ENCODE measurements around the gene RPL32.
"Not testable (repeated sequence)": the region's sequence is repeated elsewhere in the genome, so short reads cannot be mapped to it uniquely, and the experiment has no call there.

The RPL32 gene

GRCh38 chr3:12841149-12841969, at the start of gene RPL32:
Gene RPL32 (minus strand): TSS chr3:12841565. CDS start chr3:12840237, 1,328 bp downstream.
- peak; percentile 76 for DNase-seq (ENCODE audit: low read depth)

DNA sequence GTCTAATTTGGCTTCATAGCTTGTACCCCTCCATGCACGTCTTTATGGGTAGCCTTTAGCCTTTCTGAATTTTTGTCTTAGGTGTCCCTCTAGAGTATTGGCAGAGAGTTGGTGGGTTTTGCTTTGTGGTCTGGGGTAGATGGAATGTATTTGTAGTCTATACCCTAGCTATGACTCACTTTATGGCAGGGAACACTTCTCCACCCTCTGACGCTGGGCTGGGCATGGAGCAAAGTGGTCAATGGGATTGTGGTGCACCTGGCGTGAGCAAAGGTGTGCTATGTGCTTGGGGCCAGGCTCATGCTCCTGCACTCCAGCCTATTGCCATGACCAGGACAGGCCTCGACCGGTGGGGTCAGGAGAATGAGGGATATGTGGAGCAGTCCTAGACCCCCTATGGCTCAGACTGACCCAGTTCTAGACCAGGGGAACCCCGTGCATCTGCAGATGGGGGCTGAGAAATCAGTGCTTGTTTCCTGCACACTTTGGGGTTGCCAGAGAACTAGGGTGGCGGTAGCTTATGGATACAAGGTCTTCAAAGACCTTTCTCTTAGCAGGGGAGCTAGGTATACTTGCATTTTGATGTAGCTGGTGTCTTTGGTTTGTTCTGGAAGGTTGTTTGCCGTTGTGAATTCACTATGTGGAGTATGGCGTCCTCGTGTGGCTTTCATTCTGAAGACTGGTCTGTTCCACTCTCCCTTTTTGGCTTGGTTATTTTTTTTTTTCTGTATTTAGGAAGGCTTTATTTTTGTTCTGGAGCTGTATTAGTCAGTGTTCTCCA, 49.4 kb upstream of the RPL32 start:
- DNase-seq (ENCODE audit: low read depth): no peak

DNA sequence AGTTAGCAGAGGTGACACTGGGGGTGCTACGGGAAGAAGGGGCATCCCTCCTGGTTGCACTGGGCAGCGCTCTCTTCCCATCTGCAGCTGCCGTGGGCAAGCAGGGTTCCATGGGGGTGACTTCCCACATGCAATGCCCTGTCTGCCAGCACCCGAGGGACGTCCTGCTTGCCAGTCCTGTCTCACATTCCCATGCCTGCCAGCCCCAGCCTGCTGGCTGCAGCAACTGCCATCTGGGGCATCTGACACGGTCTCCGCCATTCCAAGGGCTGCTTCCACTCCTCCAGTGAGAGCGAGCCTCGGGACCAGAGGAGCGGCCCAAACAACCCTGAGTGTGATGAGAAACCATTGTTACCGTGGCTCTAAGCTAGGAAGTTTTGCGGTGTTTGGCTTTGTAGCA, 45.4 kb upstream of the RPL32 start:
- no peak for DNase-seq (ENCODE audit: low read depth)

- no peak for DNase-seq (ENCODE audit: low read depth)
Observed at GRCh38 chr3:12886106-12886679, 44.8 kb upstream of the RPL32 start.

DNA sequence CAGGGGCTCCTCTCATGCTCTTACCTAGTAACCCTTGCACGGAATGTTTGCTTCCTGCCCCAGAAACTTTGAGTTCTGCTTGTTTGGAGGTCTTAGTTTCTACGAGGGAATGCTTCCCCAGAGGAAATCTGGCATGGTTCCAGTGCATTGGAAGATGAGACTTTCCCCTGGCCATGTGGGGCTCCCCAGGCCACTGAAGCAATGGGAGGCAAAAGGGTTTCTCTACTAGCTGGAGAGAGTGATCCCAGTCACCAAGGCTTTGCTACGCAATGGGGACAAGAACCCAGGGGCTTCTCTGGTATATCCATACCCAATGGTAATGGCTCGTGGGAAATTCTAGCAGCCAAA, 44.2 kb upstream of the RPL32 start:
- no peak for DNase-seq (ENCODE audit: low read depth)

- no peak for DNase-seq (ENCODE audit: low read depth)
Observed at GRCh38 chr3:12884790-12885582, 43.6 kb upstream of the RPL32 start.

GRCh38 chr3:12884186-12884680, 42.9 kb upstream of the RPL32 start:
- no peak for DNase-seq (ENCODE audit: low read depth)

- DNase-seq (ENCODE audit: low read depth): no peak
Observed at GRCh38 chr3:12882336-12883310, 41.3 kb upstream of the RPL32 start.

- DNase-seq (ENCODE audit: low read depth): not testable (repeated sequence)
Observed at GRCh38 chr3:12881858-12882257, 40.5 kb upstream of the RPL32 start.

DNA sequence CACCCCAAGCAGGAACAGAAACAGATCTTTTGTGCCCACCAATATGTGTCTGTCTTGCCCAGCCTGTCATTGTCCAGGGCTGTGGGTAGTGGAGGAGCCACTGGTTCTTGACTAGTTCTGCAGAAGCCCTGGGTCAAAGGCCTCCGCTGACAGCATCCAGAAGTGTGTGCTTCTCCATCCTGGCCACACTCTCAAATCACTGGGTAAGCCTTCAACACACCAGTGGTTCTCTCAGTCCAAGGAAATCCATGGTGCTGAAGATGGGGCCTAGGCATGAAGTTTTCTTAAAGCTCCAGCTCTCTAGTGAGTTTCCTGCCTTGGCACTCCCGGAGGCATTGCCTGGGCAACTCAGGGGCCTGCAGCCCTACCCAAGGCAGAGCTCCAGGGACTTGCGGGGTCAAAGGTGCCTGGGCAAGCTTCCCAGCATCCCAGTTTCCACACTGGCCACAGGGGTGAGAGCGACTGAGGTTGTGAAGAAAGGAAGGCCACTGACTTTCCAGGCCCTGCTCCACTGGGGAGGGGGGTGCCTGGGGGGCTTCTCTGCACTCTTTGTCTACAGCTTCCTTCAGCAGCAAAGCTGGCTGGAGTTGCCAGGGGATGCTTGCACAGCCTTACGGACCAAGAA, 37.9 kb upstream of the RPL32 start:
- DNase-seq (ENCODE audit: low read depth): no peak

- DNase-seq (ENCODE audit: low read depth): not testable (repeated sequence)
Observed at GRCh38 chr3:12878758-12879157, 37.4 kb upstream of the RPL32 start.

DNA sequence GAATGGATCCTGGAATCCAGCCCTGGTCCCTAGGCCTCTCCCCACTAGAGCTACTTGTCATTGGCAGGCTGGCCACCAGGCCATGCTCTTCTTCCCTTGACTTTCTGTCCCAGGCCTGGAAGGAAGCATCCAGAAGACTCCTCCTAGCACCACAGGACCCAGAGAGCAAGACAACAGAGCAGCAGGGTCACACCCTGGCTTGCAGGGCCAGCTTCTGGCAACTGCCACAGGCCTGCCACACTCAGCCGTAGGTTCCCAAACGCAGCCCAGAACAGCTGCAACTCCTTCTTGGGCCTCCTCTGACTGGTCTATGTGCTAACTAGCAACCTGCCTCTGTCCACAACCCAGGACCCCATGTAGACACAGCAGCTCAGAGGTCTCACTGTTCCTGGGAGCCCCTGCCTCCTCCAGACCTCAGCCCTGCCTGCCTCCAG, 36.8 kb upstream of the RPL32 start:
- no peak for DNase-seq (ENCODE audit: low read depth)

DNA sequence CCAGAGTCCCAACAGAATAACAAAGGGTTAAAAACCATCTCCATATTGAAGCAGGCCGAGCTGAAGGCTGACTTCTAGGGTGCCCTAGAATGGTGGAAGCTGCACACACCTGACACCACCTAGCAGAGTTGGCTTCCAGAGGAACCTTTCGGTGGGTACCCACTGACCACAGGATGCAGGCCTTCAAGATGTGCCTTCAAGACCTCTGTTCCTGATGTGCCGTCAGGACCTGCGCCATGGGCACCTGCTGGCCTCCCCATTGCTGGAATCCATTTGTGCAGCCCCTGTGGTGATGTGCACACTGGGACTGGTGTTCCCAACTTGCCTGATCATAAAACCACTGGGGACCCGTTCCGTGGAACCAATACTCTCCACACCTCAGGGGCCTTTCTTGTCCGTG, 35.7 kb upstream of the RPL32 start:
- no peak for DNase-seq (ENCODE audit: low read depth)

DNA sequence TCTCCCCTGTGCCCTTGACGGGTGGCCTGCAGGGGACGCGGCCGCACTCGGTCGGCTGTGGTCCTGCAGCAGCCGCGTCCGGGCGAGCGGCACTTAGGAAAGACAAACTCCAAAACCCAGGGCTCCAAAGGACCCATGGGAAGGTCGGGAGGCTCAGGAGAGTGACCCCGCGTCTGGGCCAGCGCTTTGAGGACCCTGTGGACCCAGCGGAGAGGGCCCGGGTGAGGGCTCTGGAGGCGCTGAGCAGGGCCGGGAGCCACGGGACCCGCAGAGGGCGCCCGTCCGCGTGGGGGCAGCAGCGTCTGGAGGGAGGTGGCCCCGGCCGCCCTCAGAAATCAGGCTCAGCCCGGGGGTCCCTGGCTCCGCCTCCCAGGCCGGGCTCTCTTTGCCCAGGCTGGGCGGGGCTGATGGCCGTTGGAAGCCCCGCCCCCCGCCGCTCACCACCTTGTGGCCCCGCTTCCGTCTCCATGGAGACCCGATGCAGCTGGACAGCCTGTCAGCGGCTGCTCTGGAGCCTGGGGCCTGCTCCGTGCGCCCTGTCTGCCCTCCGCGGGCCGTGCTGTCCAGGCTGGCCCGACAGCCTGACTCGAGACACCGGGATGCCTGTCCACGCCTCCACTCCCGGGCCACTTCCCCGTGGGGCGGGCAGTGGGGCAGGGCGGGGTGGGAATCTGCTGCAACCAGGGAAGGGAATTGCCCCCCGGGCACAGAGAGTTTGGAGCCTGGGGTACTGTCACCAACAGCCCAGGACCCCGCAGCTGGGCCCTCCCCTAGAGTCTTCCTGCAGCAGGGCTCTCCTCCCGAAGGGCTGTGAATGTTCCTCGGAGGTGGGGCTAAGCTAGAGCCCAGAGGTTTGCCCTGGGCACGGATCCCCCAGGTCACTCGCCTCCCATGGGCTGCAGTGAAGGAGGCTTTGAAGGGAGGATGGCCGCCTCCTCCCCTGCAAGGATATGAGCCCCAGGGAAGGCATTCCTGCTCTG, 34.8 kb upstream of the RPL32 start:
- DNase-seq (ENCODE audit: low read depth): no peak

GRCh38 chr3:12871404-12871983, 30.1 kb upstream of the RPL32 start:
- no peak for DNase-seq (ENCODE audit: low read depth)

GRCh38 chr3:12870942-12871341, 29.6 kb upstream of the RPL32 start:
- DNase-seq (ENCODE audit: low read depth): no peak

GRCh38 chr3:12869035-12869621, 27.8 kb upstream of the RPL32 start:
- no peak for DNase-seq (ENCODE audit: low read depth)

Data from activated T-cell treated with anti-CD3 and anti-CD28 coated beads for 1 hour (primary cell).